ENCODE results near the gene PNPLA6. TPM values are rescaled to one million over a fixed set of nuclear protein-coding genes. Genes with fewer than 3 reads are reported as not detected.

PNPLA6 gene
- total and polyA plus RNA-seq, 2 of the 13 experiments (the other 11 are each of a cell fraction or from before 2014, with no cell fraction given), result 24.9 to 28.2 TPM

- TF ChIP-seq SMYD3 (CRISPR knock-in tag; IDR thresholded peaks at IDR 0.05) (no peak), ZNF530 (CRISPR knock-in tag; IDR thresholded peaks at IDR 0.05; ENCODE audit: low read depth) (no peak), ZNF83 (CRISPR knock-in tag; IDR thresholded peaks at IDR 0.05; ENCODE audit: borderline replicate concordance) (no peak), YY1 (IDR thresholded peaks at IDR 0.05; ENCODE audit: insufficient read depth, insufficient replicate concordance, low read depth, low read length) (peak; percentile 95), ZNF205 (CRISPR knock-in tag; IDR thresholded peaks at IDR 0.05) (no peak), ZFP36 (IDR thresholded peaks at IDR 0.05; ENCODE audit: borderline replicate concordance, low read depth, low read length, partially characterized antibody) (no peak), TFDP1 (CRISPR knock-in tag; IDR thresholded peaks at IDR 0.05; ENCODE audit: borderline replicate concordance) (0 out of 2 replicates have a peak, but pooled peaks have one; percentile 25), CENPBD1 (CRISPR knock-in tag; IDR thresholded peaks at IDR 0.05; ENCODE audit: borderline replicate concordance, low read depth) (no peak), ZBTB7B (CRISPR knock-in tag; IDR thresholded peaks at IDR 0.05) (no peak), ZNF317 (CRISPR knock-in tag; IDR thresholded peaks at IDR 0.05) (no peak), ZNF570 (CRISPR knock-in tag; IDR thresholded peaks at IDR 0.05; ENCODE audit: borderline replicate concordance) (no peak), YEATS4 (CRISPR knock-in tag; IDR thresholded peaks at IDR 0.05; ENCODE audit: borderline replicate concordance) (peak; percentile 21; the same call in 1 of the 2 replicates), ZNF878 (CRISPR knock-in tag; IDR thresholded peaks at IDR 0.05) (no peak), HOXD1 (CRISPR knock-in tag; IDR thresholded peaks at IDR 0.05) (no peak), SKI (IDR thresholded peaks at IDR 0.05; ENCODE audit: partially characterized antibody) (no peak), CBX1 (IDR thresholded peaks at IDR 0.05; ENCODE audit: low read depth) (no peak), MAZ (IDR thresholded peaks at IDR 0.05; ENCODE audit: borderline replicate concordance, low read depth, low read length) (peak; percentile 63; the same call in 1 of the 2 replicates), MAZ (CRISPR knock-in tag; IDR thresholded peaks at IDR 0.05; ENCODE audit: low read depth) (peak; percentile 90), HMGXB3 (CRISPR knock-in tag; IDR thresholded peaks at IDR 0.05; ENCODE audit: borderline replicate concordance) (no peak), MED8 (CRISPR knock-in tag; IDR thresholded peaks at IDR 0.05; ENCODE audit: insufficient replicate concordance) (no peak), MXD4 (CRISPR knock-in tag; IDR thresholded peaks at IDR 0.05) (0 out of 2 replicates have a peak, but pooled peaks have one; percentile 27), STAT5B (CRISPR knock-in tag; IDR thresholded peaks at IDR 0.05) (no peak), ZBTB46 (CRISPR knock-in tag; IDR thresholded peaks at IDR 0.05; ENCODE audit: borderline replicate concordance) (no peak), ZNF670 (CRISPR knock-in tag; IDR thresholded peaks at IDR 0.05; ENCODE audit: borderline replicate concordance) (no peak)
Observed at GRCh38 chr19:7515645-7516151, 19.8 kb upstream of the PNPLA6 start, which contains the start of gene ZNF358 (continued).

Measured in HepG2 (cell line).